HG03354 (cell line): ENCODE results near the gene IGFBP2.

ENCODE experiments used
- ATAC-seq: cut with Tn5 transposase; IDR thresholded peaks from one replicate; pipeline ENCODE4 v1.9.1; 2021; ENCODE audit warnings: mild to moderate bottlenecking; ENCODE audit not compliant: unreplicated experiment, poor library complexity, severe bottlenecking

IGFBP2 gene

GRCh38 chr2:216696321-216696720 is 63.1 kb downstream of the IGFBP2 start:
- ATAC-seq = no peak

DNA sequence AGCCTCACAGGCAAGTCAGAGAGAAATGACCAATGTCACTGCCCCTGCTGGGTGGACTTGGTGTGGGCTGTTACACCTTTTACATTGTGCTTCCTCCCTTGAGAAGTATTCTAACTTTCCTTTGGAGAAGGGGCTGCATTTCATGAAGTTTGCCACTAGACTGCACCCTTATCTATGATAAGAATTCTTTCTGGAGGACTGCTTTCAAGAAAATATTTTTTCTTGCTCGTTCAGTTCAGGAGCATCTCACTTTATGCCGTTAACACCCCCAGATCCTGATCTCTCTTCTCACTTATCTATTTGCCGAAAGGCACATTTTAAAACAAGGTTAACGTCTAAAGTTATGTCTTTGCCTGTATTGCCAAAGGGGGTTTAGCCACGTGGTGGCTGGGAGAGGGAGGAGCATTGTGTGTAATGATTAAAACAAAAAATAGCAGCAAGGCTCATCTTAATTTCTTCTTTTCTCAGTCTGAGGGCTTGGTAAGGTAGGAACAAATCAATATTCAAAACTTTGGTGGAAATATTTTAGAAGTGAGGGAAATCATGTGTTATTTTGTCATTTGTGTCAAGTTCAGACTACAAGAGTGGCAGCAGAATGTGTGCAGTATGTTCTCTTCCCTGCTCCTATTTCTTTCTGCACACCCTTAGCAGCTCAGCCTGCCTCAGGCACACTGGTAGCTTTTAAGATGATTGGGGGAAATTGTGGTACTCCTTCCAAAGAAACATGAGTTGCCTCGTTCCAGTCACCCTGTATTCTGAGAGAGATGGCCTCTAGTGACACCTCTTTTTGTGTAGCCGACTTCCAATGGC is 63.7 kb downstream of the IGFBP2 start:
- ATAC-seq = no peak

DNA sequence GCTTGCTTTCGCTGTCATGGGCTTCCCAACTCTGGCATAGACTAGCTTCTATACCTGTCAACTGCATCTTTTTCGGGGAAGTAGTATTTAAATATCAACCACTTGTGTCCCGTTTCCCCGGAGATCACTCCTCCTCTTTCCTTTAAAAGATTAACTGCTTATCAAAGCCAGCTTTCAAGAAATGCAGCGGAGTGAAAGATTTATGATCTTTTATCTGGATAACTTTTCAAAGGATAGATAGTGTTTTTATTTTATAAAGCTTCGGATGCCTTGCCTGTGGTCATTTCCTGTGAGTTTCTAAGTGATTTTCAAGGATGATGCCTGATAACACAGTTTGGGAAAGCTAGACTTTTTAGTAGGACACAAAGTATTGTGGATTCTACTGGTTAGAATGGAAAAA is 65.1 kb downstream of the IGFBP2 start:
- no peak for ATAC-seq

GRCh38 chr2:216698895-216699294 is 65.7 kb downstream of the IGFBP2 start:
- ATAC-seq = no peak

DNA sequence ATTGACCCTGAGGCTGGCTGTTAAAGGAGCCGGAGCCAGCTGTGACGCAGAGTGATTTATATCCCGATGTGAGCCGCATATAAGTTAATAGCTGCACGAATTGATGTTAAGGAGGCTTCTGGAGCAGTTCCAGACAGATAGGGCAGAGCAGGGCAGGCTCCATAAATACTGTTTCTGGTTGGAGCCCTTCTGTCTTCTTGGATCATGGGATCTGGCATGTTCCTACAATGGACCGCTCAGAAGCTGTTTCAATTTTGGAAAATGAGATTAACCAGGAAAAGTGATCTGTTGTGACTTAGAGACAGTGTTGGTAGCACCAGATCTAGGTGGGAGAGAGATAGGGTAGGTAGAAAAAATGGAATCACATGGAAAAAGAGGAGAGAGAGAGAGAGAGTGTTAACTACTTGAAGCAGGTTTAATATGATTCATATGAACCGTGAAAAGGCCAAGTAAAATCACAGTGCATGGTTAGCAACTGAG is 66.9 kb downstream of the IGFBP2 start:
- ATAC-seq = no peak

DNA sequence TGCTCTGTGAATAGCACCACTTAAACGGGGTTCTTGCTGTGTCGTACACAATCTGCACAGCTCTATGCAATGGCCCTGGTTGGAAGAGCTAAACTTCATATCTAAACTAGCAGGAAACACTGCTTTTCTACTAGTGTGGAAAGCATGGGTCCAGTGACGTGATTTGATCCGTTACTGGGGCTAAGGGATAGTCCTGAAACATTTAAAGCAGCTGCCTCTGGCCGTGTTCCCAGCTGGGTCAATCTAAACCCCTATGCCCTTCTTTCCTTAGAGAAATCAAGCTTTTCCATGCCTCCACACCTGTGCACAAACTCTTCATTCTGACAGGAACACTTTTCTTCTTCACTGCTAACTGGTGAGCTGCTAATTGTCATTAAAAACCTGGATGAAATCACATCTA is 67.6 kb downstream of the IGFBP2 start:
- ATAC-seq = no peak

- ATAC-seq = no peak
Measured at GRCh38 chr2:216701544-216701943, 68.3 kb downstream of the IGFBP2 start.

GRCh38 chr2:216702756-216703155 is 69.5 kb downstream of the IGFBP2 start:
- no peak for ATAC-seq

DNA sequence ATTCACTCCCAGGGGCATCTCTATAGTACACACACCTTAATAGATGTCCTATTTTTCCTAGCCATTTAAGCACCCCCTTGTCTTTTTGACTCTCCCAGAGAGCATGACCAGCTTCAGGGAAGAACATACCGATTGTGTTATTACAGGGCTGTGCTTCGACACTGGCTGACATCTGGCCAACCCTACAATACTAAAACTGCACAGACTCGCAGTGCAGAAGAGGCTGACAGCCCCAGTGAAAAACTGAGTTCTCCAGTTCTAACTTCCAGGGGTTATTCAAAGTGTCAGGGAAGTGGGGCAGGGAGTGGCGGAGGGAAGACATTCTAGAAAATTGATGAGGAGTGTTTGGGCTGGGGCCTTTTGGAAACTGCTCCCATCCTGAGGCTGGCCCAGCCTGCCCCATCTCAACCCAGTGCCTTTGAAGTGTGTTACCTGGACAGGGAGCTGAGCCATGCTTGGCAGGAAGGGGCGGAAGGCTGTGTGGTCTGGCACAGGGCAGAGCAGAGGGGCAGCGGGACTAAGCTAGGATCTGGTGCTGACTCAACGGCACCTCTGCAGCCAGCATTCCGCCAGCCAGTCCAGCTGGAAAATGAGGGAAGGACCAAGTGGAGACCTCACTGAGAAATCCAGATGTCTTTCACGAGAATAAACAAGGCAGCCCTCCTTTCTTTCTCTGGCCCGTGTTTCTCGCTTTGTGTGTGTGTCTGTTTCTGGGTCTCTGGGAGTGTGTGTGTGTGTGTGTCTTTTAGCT is 77.5 kb downstream of the IGFBP2 start:
- no peak for ATAC-seq

- no peak for ATAC-seq
Measured at GRCh38 chr2:216711348-216711747, 78.1 kb downstream of the IGFBP2 start.

GRCh38 chr2:216713691-216714336 is 80.6 kb downstream of the IGFBP2 start:
- ATAC-seq = no peak
